ENCODE results near the gene BTBD10. TPM values are rescaled to one million over a fixed set of nuclear protein-coding genes. Genes with fewer than 3 reads are reported as not detected.

The BTBD10 gene
- total and polyA plus RNA-seq, 2 of the 13 experiments (the other 11 are each of a cell fraction or from before 2014, with no cell fraction given): 9.8 to 26.6 TPM

DNA sequence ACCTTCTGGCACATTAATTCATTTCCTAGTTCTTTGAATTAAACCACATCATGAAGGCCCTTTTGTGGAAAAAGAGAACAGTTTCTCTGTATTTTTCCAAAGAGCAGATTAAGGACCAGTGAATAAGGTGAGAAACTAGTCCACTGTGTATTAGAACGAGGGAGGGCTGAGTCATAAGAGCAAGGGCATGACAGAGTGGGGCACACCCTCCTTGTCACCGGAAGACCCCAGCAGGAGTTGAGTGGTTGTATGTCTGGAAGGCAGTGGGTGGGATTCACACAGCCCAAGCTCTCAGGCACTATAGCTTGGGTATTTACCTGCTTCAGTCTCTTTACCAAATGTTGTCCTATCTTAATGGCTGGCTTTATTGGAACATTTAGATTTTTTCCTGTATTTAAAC is 98.6 kb downstream of the BTBD10 start:
- CTCF ChIA-PET (ENCODE audit: low intra/inter-chr PET ratio, low total read pairs): no interaction called here
- Histone ChIP-seq H2AFZ (ENCODE audit: low read length) (no peak overlapping the region), H3K27me3 (ENCODE audit: control insufficient read depth in 1 of 2, insufficient read depth in 2 of 2, low read length in 2 of 2) (no peaks in the 10 kb centered on the region), H3K4me2 (ENCODE audit: low read depth, low read length) (no peak overlapping the region), H3K4me1 (ENCODE audit: insufficient read depth, low read length) (0 out of 2 replicates have a peak, but pooled peaks cover 8% of the 10 kb centered on the region), H3K4me3 (replicated peaks in 1 of 3; ENCODE audit: insufficient read depth in 1 of 3, low read depth in 2 of 3, low read length in 3 of 3) (no peak overlapping the region), H3K27ac (ENCODE audit: extremely low read length, insufficient read depth, low read length) (no peak overlapping the region), H3K9me3 (ENCODE audit: low read length) (no peaks in the 10 kb centered on the region), H3K9ac (ENCODE audit: insufficient read depth, low read depth, low read length) (no peak overlapping the region), H3K36me3 (replicated peaks in 1 of 2; ENCODE audit: control insufficient read depth in 1 of 2, insufficient read depth in 2 of 2, low read length in 2 of 2) (no peaks in the 10 kb centered on the region), H4K20me1 (ENCODE audit: insufficient read depth, low read length) (no peaks in the 10 kb centered on the region), H3K79me2 (ENCODE audit: insufficient read depth, low read length) (no peaks in the 10 kb centered on the region)
- no peak for ATAC-seq
- POLR2A ChIA-PET: no interaction called here
- in situ Hi-C loops (cut with HindIII; ENCODE audit: extremely low pct_ligation_motif_present, low pct_unique_long_range_greater_than_20kb) (no loop called here), intact Hi-C loops (cut with micrococcal nuclease; ENCODE audit: unreplicated experiment) (no loop called here)
- WGBS (ENCODE audit: low lambda C conversion rate): 77% methylated on average over 2 of the region's 2 CpGs
- DNase-seq (ENCODE audit: low spot score): no peak
- FAIRE-seq: no peak
- TF ChIP-seq ZNF75D (CRISPR knock-in tag; IDR thresholded peaks at IDR 0.05; ENCODE audit: borderline replicate concordance): no peak
- no peak for TF ChIP-seq ZNF136 (CRISPR knock-in tag; IDR thresholded peaks at IDR 0.05; ENCODE audit: low read depth)
- TF ChIP-seq YEATS4 (CRISPR knock-in tag; IDR thresholded peaks at IDR 0.05; ENCODE audit: borderline replicate concordance): no peak
- TF ChIP-seq ZNF160 (CRISPR knock-in tag; IDR thresholded peaks at IDR 0.05): no peak
- no peak for TF ChIP-seq ZNF251 (CRISPR knock-in tag; IDR thresholded peaks at IDR 0.05)
- TF ChIP-seq, protein P1, sequence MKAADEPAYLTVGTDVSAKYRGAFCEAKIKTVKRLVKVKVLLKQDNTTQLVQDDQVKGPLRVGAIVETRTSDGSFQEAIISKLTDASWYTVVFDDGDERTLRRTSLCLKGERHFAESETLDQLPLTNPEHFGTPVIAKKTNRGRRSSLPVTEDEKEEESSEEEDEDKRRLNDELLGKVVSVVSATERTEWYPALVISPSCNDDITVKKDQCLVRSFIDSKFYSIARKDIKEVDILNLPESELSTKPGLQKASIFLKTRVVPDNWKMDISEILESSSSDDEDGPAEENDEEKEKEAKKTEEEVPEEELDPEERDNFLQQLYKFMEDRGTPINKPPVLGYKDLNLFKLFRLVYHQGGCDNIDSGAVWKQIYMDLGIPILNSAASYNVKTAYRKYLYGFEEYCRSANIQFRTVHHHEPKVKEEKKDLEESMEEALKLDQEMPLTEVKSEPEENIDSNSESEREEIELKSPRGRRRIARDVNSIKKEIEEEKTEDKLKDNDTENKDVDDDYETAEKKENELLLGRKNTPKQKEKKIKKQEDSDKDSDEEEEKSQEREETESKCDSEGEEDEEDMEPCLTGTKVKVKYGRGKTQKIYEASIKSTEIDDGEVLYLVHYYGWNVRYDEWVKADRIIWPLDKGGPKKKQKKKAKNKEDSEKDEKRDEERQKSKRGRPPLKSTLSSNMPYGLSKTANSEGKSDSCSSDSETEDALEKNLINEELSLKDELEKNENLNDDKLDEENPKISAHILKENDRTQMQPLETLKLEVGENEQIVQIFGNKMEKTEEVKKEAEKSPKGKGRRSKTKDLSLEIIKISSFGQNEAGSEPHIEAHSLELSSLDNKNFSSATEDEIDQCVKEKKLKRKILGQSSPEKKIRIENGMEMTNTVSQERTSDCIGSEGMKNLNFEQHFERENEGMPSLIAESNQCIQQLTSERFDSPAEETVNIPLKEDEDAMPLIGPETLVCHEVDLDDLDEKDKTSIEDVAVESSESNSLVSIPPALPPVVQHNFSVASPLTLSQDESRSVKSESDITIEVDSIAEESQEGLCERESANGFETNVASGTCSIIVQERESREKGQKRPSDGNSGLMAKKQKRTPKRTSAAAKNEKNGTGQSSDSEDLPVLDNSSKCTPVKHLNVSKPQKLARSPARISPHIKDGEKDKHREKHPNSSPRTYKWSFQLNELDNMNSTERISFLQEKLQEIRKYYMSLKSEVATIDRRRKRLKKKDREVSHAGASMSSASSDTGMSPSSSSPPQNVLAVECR (CRISPR knock-in tag; IDR thresholded peaks at IDR 0.05; ENCODE audit: borderline replicate concordance): no peak
- TF ChIP-seq ZSCAN9 (CRISPR knock-in tag; IDR thresholded peaks at IDR 0.05; ENCODE audit: borderline replicate concordance): no peak
- TF ChIP-seq, protein P2, sequence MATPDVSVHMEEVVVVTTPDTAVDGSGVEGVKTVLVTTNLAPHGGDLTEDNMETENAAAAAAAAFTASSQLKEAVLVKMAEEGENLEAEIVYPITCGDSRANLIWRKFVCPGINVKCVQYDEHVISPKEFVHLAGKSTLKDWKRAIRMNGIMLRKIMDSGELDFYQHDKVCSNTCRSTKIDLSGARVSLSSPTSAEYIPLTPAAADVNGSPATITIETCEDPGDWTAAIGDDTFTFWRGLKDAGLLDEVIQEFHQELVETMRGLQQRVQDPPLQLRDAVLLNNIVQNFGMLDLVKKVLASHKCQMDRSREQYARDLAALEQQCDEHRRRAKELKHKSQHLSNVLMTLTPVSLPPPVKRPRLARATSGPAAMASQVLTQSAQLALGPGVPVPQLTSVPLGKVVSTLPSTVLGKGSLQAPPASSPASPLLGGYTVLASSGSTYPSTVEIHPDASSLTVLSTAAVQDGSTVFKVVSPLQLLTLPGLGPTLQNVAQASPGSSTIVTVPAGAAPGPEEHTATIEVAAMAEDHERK (CRISPR knock-in tag; IDR thresholded peaks at IDR 0.05; ENCODE audit: low read depth): no peak
- no peak for TF ChIP-seq SOX5 (CRISPR knock-in tag; IDR thresholded peaks at IDR 0.05; ENCODE audit: borderline replicate concordance)
- no peak for TF ChIP-seq SMC3 (IDR thresholded peaks at IDR 0.05; ENCODE audit: low read length)
- no peak for TF ChIP-seq KLF12 (CRISPR knock-in tag; IDR thresholded peaks at IDR 0.05; ENCODE audit: borderline replicate concordance)
- TF ChIP-seq PCBP1 (IDR thresholded peaks at IDR 0.05; ENCODE audit: borderline replicate concordance, low read depth, low read length): no peak
- TF ChIP-seq, protein P3, sequence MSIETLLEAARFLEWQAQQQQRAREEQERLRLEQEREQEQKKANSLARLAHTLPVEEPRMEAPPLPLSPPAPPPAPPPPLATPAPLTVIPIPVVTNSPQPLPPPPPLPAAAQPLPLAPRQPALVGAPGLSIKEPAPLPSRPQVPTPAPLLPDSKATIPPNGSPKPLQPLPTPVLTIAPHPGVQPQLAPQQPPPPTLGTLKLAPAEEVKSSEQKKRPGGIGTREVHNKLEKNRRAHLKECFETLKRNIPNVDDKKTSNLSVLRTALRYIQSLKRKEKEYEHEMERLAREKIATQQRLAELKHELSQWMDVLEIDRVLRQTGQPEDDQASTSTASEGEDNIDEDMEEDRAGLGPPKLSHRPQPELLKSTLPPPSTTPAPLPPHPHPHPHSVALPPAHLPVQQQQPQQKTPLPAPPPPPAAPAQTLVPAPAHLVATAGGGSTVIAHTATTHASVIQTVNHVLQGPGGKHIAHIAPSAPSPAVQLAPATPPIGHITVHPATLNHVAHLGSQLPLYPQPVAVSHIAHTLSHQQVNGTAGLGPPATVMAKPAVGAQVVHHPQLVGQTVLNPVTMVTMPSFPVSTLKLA (IDR thresholded peaks at IDR 0.05): no peak
- no peak for TF ChIP-seq SATB2 (CRISPR knock-in tag; IDR thresholded peaks at IDR 0.05)
- TF ChIP-seq GTF2F1 (IDR thresholded peaks at IDR 0.05; ENCODE audit: low read length): no peak
- BruUV-seq (replicated peaks): no TSS peak

Measured in HepG2 (cell line).